ENCODE results near the gene NECAB2. TPM values are rescaled to one million over a fixed set of nuclear protein-coding genes. Genes with fewer than 3 reads are reported as not detected.
A peak's percentile ranks its signal among the peaks of the same experiment; 100 is the strongest.

The NECAB2 gene
- total and polyA plus RNA-seq, 7 donors = 0.34 to 3.1 (median 1.8) TPM; not detected in 4

- TF ChIP-seq POLR2AphosphoS5 (IDR thresholded peaks at IDR 0.05) = no peak
- no peak for TF ChIP-seq CTCF (IDR thresholded peaks at IDR 0.05)
- no peak for TF ChIP-seq POLR2A (IDR thresholded peaks at IDR 0.05)
- TF ChIP-seq EP300 (IDR thresholded peaks at IDR 0.05) = no peak
- intact Hi-C loops (cut with DNase I) = no loop called here
- Histone ChIP-seq H3K4me1 (peaks cover 0 to 8% (median 3%) of the 10 kb centered on the region in 4 donors), H3K27ac (no peak overlapping the region), H3K9me3 (no peaks in the 10 kb centered on the region), H3K36me3 (no peaks in the 10 kb centered on the region), H3K4me3 (no peak overlapping the region), H3K27me3 (no peaks in the 10 kb centered on the region)
- 87 to 88% methylated on average over 17 of the region's 17 CpGs for WGBS, 2 donors
- no peak for DNase-seq
These were observed 38.1 kb upstream of the NECAB2 start for GRCh38 chr16:83929811-83930555.

GRCh38 chr16:83930730-83931500 is 37.1 kb upstream of the NECAB2 start:
- DNase-seq = no peak
- WGBS, 2 donors = 81 to 91% methylated on average over 22 of the region's 22 CpGs
- intact Hi-C loops (cut with DNase I) = no loop called here
- H3K9me3 ChIP-seq = no peaks in the 10 kb centered on the region
- no peaks in the 10 kb centered on the region for H3K36me3 ChIP-seq
- no peak overlapping the region for H3K4me3 ChIP-seq
- no peak for TF ChIP-seq EP300 (IDR thresholded peaks at IDR 0.05)
- no peak for TF ChIP-seq POLR2A (IDR thresholded peaks at IDR 0.05)
- no peak for TF ChIP-seq POLR2AphosphoS5 (IDR thresholded peaks at IDR 0.05)
- no peak for TF ChIP-seq CTCF (IDR thresholded peaks at IDR 0.05)
- no peaks in the 10 kb centered on the region for H3K27me3 ChIP-seq
- H3K4me1 ChIP-seq = peaks cover 0 to 8% (median 3%) of the 10 kb centered on the region in 4 donors
- no peak overlapping the region for H3K27ac ChIP-seq

- intact Hi-C loops (cut with DNase I) = no loop called here
- WGBS, 2 donors = 75 to 90% methylated on average over 17 of the region's 17 CpGs
- H3K27ac ChIP-seq = no peak overlapping the region
These were observed 36.5 kb upstream of the NECAB2 start for GRCh38 chr16:83931556-83931955.

GRCh38 chr16:83932304-83932703 is 35.7 kb upstream of the NECAB2 start:
- H3K36me3 ChIP-seq = peaks cover 0 to 2% (median 0%) of the 10 kb centered on the region in 4 donors
- no peaks in the 10 kb centered on the region for H3K4me1 ChIP-seq
- H3K27ac ChIP-seq = no peak overlapping the region
- DNase-seq = no peak
- peak in 1 of 4 donors; percentile 10 for TF ChIP-seq POLR2AphosphoS5 (IDR thresholded peaks at IDR 0.05)
- no peak for TF ChIP-seq CTCF (IDR thresholded peaks at IDR 0.05)
- intact Hi-C loops (cut with DNase I) = no loop called here
- H3K27me3 ChIP-seq = no peaks in the 10 kb centered on the region
- 92 to 93% methylated on average over 11 of the region's 11 CpGs for WGBS, 2 donors
- no peaks in the 10 kb centered on the region for H3K9me3 ChIP-seq
- H3K4me3 ChIP-seq = no peak overlapping the region

More at GRCh38 chr16:83931556-83931955, 36.5 kb upstream of the NECAB2 start:
- TF ChIP-seq POLR2A (IDR thresholded peaks at IDR 0.05) = no peak
- TF ChIP-seq CTCF (IDR thresholded peaks at IDR 0.05) = no peak
- no peak overlapping the region for H3K4me3 ChIP-seq
- H3K4me1 ChIP-seq = peaks cover 0 to 5% (median 2%) of the 10 kb centered on the region in 4 donors
- H3K36me3 ChIP-seq = no peaks in the 10 kb centered on the region
- no peaks in the 10 kb centered on the region for H3K9me3 ChIP-seq
- DNase-seq = no peak
- no peaks in the 10 kb centered on the region for H3K27me3 ChIP-seq
